Heart left ventricle (tissue), 13 donors: Measurements from ENCODE around the gene GRM8.

Experiments
- CTCF ChIP-seq, 12 donors: fragments of 200-600 bp; sonication (generic) in 4 of 12; IDR thresholded peaks; one replicate each; pipeline versions ENCODE4 v1.5.0 to v1.8.0; 2018 to 2022; ENCODE audit warnings: antibody characterized with exemption in 12 of 12, mild to moderate bottlenecking in 5 of 12
- POLR2A ChIP-seq, 2 donors: fragments of 450-650 bp; IDR thresholded peaks; one replicate each; pipeline ENCODE4 v1.6.1; 2017; ENCODE audit warnings: antibody characterized with exemption in 2 of 2, mild to moderate bottlenecking in 2 of 2, moderate library complexity in 2 of 2
- donor health status: ischemic (EF 13 %, LVEDD 7.1; RV severe dilation, severe dysfunction).
- donor health status: DM: no; HTN: yes; CAD: no.
- donor health status: DM: no; HTN: no; CAD: no.
- donor health status: ischemic (EF 25% LVEDD 6.9; RV normal size, moderate dysfunction).
- donor health status: ischemic (EF 25% LVEDD 5.7; RV mildly dilated, moderate dysfunction).
- donor health status: ischemic (EF 35%, LVEDD 5.7; RV mildly dilated, moderate dysfunction).
- donor health status: nonischemic (EF 11% LVEDD 7.7; RV severe dilation, severe dysfunction).
- donor health status: DM: yes; HTN: yes; CAD: no.
- donor health status: PGD.
- donor health status: ischemic (EF 29% LVEDD 5.4; RV normal size, mild dysfunction).
- donor health status: nonischemic (EF 23%, LVEDD 6.1; RV moderate dilation, normal function).

GRCh38 chr7:126930166-126930565 is 322.6 kb downstream of the GRM8 start:
- TF ChIP-seq POLR2A (IDR thresholded peaks at IDR 0.05) (no peak), CTCF (IDR thresholded peaks at IDR 0.05) (no peak)
